ENCODE data around the gene GRIN3B. TPM values are rescaled to one million over a fixed set of nuclear protein-coding genes. Genes with fewer than 3 reads are reported as not detected.
A peak's percentile ranks its signal among the peaks of the same experiment; 100 is the strongest.

The GRIN3B gene
- total and polyA plus RNA-seq, 9 of the 15 experiments (the other 6 are each of a cell fraction or from before 2014, with no cell fraction given), result 0.06 to 0.95 (median 0.19) TPM; not detected in 6

DNA sequence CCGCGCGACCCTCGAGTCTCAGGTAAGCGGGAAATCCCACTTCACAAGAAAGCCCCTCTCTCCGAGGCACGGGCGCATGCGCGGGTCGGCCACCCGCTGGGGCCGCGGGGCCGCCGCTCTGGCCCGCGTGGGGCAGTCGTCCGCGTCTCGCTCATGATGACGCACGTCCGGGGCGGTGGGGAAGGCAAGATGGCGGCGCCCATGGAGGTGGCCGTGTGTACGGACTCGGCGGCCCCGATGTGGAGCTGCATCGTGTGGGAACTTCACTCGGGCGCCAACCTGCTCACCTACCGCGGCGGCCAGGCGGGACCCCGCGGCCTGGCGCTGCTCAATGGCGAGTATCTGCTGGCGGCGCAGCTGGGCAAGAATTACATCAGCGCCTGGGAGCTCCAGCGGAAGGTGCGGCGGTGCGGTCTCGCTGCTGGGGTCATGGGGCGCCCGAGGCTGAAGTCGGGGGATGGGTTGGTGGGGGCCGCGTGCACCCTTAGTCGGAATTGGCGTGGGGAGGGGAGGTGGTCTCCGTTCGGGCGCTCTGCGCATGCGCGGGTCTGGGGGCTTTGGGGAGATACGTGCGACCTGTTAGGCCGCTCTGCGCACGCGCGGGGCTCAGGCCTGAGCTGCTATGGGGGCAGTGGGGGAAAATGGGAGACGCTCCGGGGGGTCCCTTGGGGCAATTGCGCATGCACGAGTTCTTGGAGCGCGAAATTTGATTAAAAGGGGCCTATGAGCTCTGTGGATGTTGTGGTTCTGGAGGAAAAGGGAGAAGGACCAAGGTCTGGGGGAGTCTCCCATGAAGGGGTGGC, 15.9 kb upstream of the GRIN3B start, which contains the start of gene WDR18 (continued):
- TF ChIP-seq ZNF695 (CRISPR knock-in tag; IDR thresholded peaks at IDR 0.05) (no peak), SETDB1 (IDR thresholded peaks at IDR 0.05; ENCODE audit: low read length) (no peak), TAF1 (IDR thresholded peaks at IDR 0.05; ENCODE audit: control insufficient read depth, extremely low read depth, insufficient read depth, low read length, severe bottlenecking) (peak; percentile 53), ZNF79 (CRISPR knock-in tag; IDR thresholded peaks at IDR 0.05; ENCODE audit: low read depth) (no peak), NFYB (IDR thresholded peaks at IDR 0.05; ENCODE audit: extremely low read depth, insufficient read length) (no peak), NCOA4 (IDR thresholded peaks at IDR 0.05; ENCODE audit: partially characterized antibody) (no peak)
- TF ChIP-seq, protein P1, sequence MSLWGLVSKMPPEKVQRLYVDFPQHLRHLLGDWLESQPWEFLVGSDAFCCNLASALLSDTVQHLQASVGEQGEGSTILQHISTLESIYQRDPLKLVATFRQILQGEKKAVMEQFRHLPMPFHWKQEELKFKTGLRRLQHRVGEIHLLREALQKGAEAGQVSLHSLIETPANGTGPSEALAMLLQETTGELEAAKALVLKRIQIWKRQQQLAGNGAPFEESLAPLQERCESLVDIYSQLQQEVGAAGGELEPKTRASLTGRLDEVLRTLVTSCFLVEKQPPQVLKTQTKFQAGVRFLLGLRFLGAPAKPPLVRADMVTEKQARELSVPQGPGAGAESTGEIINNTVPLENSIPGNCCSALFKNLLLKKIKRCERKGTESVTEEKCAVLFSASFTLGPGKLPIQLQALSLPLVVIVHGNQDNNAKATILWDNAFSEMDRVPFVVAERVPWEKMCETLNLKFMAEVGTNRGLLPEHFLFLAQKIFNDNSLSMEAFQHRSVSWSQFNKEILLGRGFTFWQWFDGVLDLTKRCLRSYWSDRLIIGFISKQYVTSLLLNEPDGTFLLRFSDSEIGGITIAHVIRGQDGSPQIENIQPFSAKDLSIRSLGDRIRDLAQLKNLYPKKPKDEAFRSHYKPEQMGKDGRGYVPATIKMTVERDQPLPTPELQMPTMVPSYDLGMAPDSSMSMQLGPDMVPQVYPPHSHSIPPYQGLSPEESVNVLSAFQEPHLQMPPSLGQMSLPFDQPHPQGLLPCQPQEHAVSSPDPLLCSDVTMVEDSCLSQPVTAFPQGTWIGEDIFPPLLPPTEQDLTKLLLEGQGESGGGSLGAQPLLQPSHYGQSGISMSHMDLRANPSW (CRISPR knock-in tag; IDR thresholded peaks at IDR 0.05), result no peak
- TF ChIP-seq, protein P2, sequence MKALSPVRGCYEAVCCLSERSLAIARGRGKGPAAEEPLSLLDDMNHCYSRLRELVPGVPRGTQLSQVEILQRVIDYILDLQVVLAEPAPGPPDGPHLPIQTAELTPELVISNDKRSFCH (CRISPR knock-in tag; IDR thresholded peaks at IDR 0.05), result no peak
- TF ChIP-seq, protein P2 (tag; IDR thresholded peaks at IDR 0.05), result 0 out of 2 replicates have a peak, but pooled peaks have one; percentile 57

Measured in K562 (cell line).